ENCODE measurements around the gene PTH. TPM values are rescaled to one million over a fixed set of nuclear protein-coding genes. Genes with fewer than 3 reads are reported as not detected.

PTH gene
- polyA plus RNA-seq, 3 donors, result not detected

DNA sequence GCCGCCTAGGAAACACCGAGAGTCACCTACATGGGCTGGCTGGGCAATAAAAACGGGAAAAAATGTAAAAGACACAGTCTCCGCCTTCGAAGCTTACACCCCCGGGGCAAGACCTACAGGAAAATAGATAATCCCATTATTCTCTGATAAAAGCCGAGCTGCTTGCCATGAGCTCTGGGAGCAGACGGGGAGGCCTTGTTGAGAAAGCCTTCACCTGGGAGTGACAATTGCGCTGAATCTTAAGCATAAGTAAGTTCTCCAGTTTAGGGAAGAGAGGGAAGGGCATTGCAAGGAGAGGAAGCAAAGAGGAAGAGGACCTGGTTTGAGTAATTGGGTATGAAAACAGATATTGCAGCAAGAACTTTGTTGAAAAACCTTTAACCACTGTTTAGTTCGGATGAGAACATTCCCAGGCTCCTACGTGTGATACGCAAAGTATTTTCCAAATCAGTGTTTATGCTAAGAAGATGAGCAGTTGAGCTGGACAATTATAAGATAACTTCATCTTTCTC is 32.0 kb downstream of the PTH start:
- peaks cover 0 to 6% (median 0%) of the 10 kb centered on the region in 7 donors for H3K9me3 Mint-ChIP-seq
- Histone ChIP-seq H2AFZ (ENCODE audit: insufficient read depth, low read depth, low read length, poor library complexity, severe bottlenecking) (peak overlapping the region; percentile 95), H3K4me3 (replicated peaks in 1 of 3; ENCODE audit: low read depth in 2 of 3, low read length in 3 of 3) (peak overlapping the region; percentile 82 to 93 (median 90)), H3K9ac (ENCODE audit: insufficient read depth, low read length, poor library complexity, severe bottlenecking) (peak overlapping the region; percentile 92), H3K27ac (ENCODE audit: low read depth in 1 of 2, low read length in 2 of 2) (peak overlapping the region; percentile 76 to 87), H3K27me3 (ENCODE audit: control insufficient read depth in 2 of 2, insufficient read depth in 2 of 2, low read length in 2 of 2) (no peaks in the 10 kb centered on the region), H3K4me2 (replicated peaks; ENCODE audit: extremely low read depth, low read length, poor library complexity, severe bottlenecking) (peak overlapping the region; percentile 82), H4K20me1 (ENCODE audit: insufficient read depth, low read length) (peaks cover 21% of the 10 kb centered on the region), H3K4me1 (ENCODE audit: control insufficient read depth in 1 of 2, insufficient read depth in 2 of 2, low read length in 2 of 2) (peaks cover 22 to 29% of the 10 kb centered on the region in 2 donors), H3K36me3 (replicated peaks in 1 of 2; ENCODE audit: control insufficient read depth in 1 of 2, insufficient read depth in 2 of 2, low read length in 2 of 2) (no peaks in the 10 kb centered on the region), H3K79me2 (ENCODE audit: insufficient read depth, low read length) (peaks cover 39% of the 10 kb centered on the region), H3K9me3 (replicated peaks in 1 of 2; ENCODE audit: control insufficient read depth in 1 of 2, insufficient read depth in 1 of 2, low read length in 2 of 2) (no peaks in the 10 kb centered on the region)
- intact Hi-C loops (cut with micrococcal nuclease), result loop anchor here (5.0 to 10.0 kb wide), 2 partner anchors 189 to 203 kb away; partner anchors contain the start of genes BMAL1 (in 2 of the 2) and FAR1 (in 1 of the 2)
- peaks cover 2 to 3% (median 2%) of the 10 kb centered on the region in 3 donors for H3K27me3 Mint-ChIP-seq (ENCODE audit: low read depth in 3 of 3)
- no peak for TF ChIP-seq CTCF (IDR thresholded peaks at IDR 0.05)
- peaks cover 37% of the 10 kb centered on the region for H3K4me1 Mint-ChIP-seq
- H3K27ac Mint-ChIP-seq, result peak overlapping the region; percentile 91 to 98 (median 95)
- peak overlapping the region; percentile 97 to 99 for H3K4me3 Mint-ChIP-seq
- peak in 2 of 3 donors; percentile 35 to 44 for DNase-seq
- 8% methylated on average over 9 of the region's 12 CpGs for WGBS (ENCODE audit: insufficient coverage)
- peaks cover 9% of the 10 kb centered on the region in 2 donors for H3K36me3 Mint-ChIP-seq

DNA sequence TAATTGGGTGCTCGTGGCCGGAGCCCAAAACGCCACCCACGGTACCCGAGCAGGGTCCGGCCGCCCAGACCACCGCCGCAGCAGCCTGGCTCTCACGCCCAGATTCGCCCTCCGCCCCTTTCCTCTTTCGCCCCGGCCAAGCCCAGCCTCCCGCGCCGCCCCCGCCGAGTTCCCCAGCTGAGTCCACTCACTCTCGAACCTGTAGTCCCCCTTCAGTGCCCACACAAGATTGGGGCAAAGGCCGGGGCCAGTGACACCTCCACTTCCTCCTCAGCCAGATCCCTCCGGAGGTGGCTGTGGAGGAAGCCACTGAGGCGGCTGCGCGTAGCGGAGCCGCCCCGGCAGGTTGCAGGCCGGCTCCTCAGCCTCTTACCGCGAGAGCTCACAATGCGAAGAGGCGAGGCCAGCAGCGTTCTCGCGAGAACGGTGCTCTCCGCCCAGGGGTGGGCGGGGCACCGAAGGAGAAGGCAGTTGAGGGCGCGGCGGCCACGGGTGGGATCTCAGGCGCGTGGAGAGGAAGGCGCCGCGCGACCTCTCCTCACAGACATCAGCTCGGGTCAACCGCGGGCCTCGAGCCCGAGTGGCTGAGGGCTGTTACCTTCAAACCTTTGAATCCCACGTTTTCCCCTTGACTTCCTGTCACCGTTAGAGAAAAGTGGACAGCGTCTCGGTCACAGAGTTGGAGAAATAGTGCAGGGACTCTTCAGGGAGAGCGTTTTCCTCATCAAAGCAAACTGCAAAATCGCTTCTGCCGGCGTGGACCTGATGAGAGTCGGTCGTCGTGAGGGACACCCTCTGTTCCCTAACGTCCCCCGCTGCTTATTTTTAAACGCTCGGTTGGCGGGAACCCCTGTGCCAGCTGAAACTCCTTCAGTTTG is 32.7 kb downstream of the PTH start, which contains the start of gene BTBD10:
BTBD10 (minus strand) TSS at position 322 of the 878 bp plus-strand sequence. CDS start 18,098 bp downstream, outside the sequence.
- H3K4me1 Mint-ChIP-seq, result peaks cover 37% of the 10 kb centered on the region
- peak within 1 kb of the TSS; percentile 76 to 87 for H3K27ac ChIP-seq (ENCODE audit: low read depth in 1 of 2, low read length in 2 of 2)

More for the DNA sequence above, 32.7 kb downstream of the PTH start, which contains the start of gene BTBD10:
- Mint-ChIP-seq H3K9me3 (peaks cover 0 to 6% (median 0%) of the 10 kb centered on the region in 7 donors), H3K27ac (peak within 1 kb of the TSS; percentile 91 to 98 (median 96)), H3K36me3 (peaks cover 9% of the 10 kb centered on the region in 2 donors), H3K4me3 (peak within 1 kb of the TSS; percentile 97 to 99), H3K27me3 (ENCODE audit: low read depth in 3 of 3) (peaks cover 0 to 2% (median under 1%) of the 10 kb centered on the region in 3 donors)
- intact Hi-C loops (cut with micrococcal nuclease), result loop anchor here (5.0 to 10.0 kb wide), 2 partner anchors 188 to 204 kb away; partner anchors contain the start of genes BMAL1 (in 2 of the 2) and FAR1 (in 1 of the 2)
- Histone ChIP-seq H2AFZ (ENCODE audit: insufficient read depth, low read depth, low read length, poor library complexity, severe bottlenecking) (peak within 1 kb of the TSS; percentile 95), H3K4me2 (replicated peaks; ENCODE audit: extremely low read depth, low read length, poor library complexity, severe bottlenecking) (peak within 1 kb of the TSS; percentile 82), H3K9ac (ENCODE audit: insufficient read depth, low read length, poor library complexity, severe bottlenecking) (peak within 1 kb of the TSS; percentile 92), H3K27me3 (ENCODE audit: control insufficient read depth in 2 of 2, insufficient read depth in 2 of 2, low read length in 2 of 2) (no peaks in the 10 kb centered on the region), H3K4me1 (ENCODE audit: control insufficient read depth in 1 of 2, insufficient read depth in 2 of 2, low read length in 2 of 2) (peaks cover 22 to 29% of the 10 kb centered on the region in 2 donors), H3K36me3 (replicated peaks in 1 of 2; ENCODE audit: control insufficient read depth in 1 of 2, insufficient read depth in 2 of 2, low read length in 2 of 2) (no peaks in the 10 kb centered on the region), H3K4me3 (replicated peaks in 1 of 3; ENCODE audit: low read depth in 2 of 3, low read length in 3 of 3) (peak within 1 kb of the TSS; percentile 82 to 93 (median 90)), H4K20me1 (ENCODE audit: insufficient read depth, low read length) (peaks cover 26% of the 10 kb centered on the region), H3K79me2 (ENCODE audit: insufficient read depth, low read length) (peaks cover 46% of the 10 kb centered on the region), H3K9me3 (replicated peaks in 1 of 2; ENCODE audit: control insufficient read depth in 1 of 2, insufficient read depth in 1 of 2, low read length in 2 of 2) (no peaks in the 10 kb centered on the region)
- 0% methylated on average over 63 of the region's 71 CpGs for WGBS (ENCODE audit: insufficient coverage)
- peak; percentile 93 to 96 (median 94) for DNase-seq
- no peak for TF ChIP-seq CTCF (IDR thresholded peaks at IDR 0.05)
